SK-N-SH treated with all-trans-retinoic acid at 6 μM for 48 hours (cell line): ENCODE data around the gene SHOC2.

Experiments used
- ATAC-seq: fragments of 200-7000 bp; cut with Tn5 transposase; 3 replicates; pipeline ENCODE4 v1.9.1; 2020; ENCODE audit warnings: mild to moderate bottlenecking, moderate library complexity
- ARNTL ChIP-seq: fragments of 450-650 bp; formaldehyde crosslinking; IDR thresholded peaks from 2 replicates; pipeline ENCODE4 v1.5.0; 2020; ENCODE audit warnings: low read depth, mild to moderate bottlenecking, moderate library complexity, borderline replicate concordance
- BACH2 ChIP-seq: fragments of 250-450 bp; sonication (Bioruptor Pico); IDR thresholded peaks from 2 replicates; pipeline ENCODE4 v1.9.0; 2021; ENCODE audit warnings: mild to moderate bottlenecking, borderline replicate concordance
- CREB5 ChIP-seq: fragments of 250-450 bp; sonication (Bioruptor Pico); IDR thresholded peaks from 2 replicates; pipeline ENCODE4 v1.5.1; 2020; ENCODE audit warnings: low read depth, mild to moderate bottlenecking, moderate library complexity
- CSDC2 ChIP-seq: fragments of 250-450 bp; sonication (Bioruptor Pico); IDR thresholded peaks from 2 replicates; pipeline ENCODE4 v1.5.0; 2020; ENCODE audit warnings: mild to moderate bottlenecking, moderate library complexity
- GLIS3 ChIP-seq: fragments of 250-450 bp; sonication (Bioruptor Pico); IDR thresholded peaks from 2 replicates; pipeline ENCODE4 v1.5.0; 2020; ENCODE audit warnings: mild to moderate bottlenecking, moderate library complexity
- ISL1 ChIP-seq: fragments of 250-450 bp; sonication (Bioruptor Pico); IDR thresholded peaks from 2 replicates; pipeline ENCODE4 v2.1.2; 2022; ENCODE audit warnings: mild to moderate bottlenecking, moderate library complexity
- OSR1 ChIP-seq: fragments of 250-450 bp; sonication (Bioruptor Pico); IDR thresholded peaks from 2 replicates; pipeline ENCODE4 v1.8.0; 2022; ENCODE audit warnings: moderate library complexity, mild to moderate bottlenecking, inconsistent platforms
- PATZ1 ChIP-seq: fragments of 250-450 bp; sonication (Bioruptor Pico); IDR thresholded peaks from 2 replicates; pipeline ENCODE4 v1.8.0; 2020; ENCODE audit warnings: mild to moderate bottlenecking, moderate library complexity, borderline replicate concordance
- PPARA ChIP-seq: fragments of 250-450 bp; sonication (Bioruptor Pico); IDR thresholded peaks from 2 replicates; pipeline ENCODE4 v1.5.0; 2020; ENCODE audit warnings: mild to moderate bottlenecking, borderline replicate concordance
- TCF4 ChIP-seq: fragments of 250-450 bp; sonication (Bioruptor Pico); IDR thresholded peaks from 2 replicates; pipeline ENCODE4 v1.8.0; 2021; ENCODE audit warnings: mild to moderate bottlenecking, moderate library complexity, borderline replicate concordance
- TOX ChIP-seq: fragments of 250-450 bp; sonication (Bioruptor Pico); IDR thresholded peaks from 2 replicates; pipeline ENCODE4 v1.8.0; 2021; ENCODE audit warnings: mild to moderate bottlenecking, moderate library complexity, borderline replicate concordance
- ZC3H10 ChIP-seq: fragments of 250-450 bp; sonication (Bioruptor Pico); IDR thresholded peaks from 2 replicates; pipeline ENCODE4 v1.5.1; 2021; ENCODE audit warnings: mild to moderate bottlenecking, moderate library complexity
- ZNF565 ChIP-seq: fragments of 450-650 bp; formaldehyde crosslinking; conservative IDR thresholded peaks from 2 replicates; pipeline ENCODE4 v1.5.0; 2020; ENCODE audit warnings: low read depth, mild to moderate bottlenecking, moderate library complexity
- ZNF8 ChIP-seq: fragments of 450-650 bp; formaldehyde crosslinking; IDR thresholded peaks from 2 replicates; pipeline ENCODE4 v1.5.0; 2020; ENCODE audit warnings: mild to moderate bottlenecking, moderate library complexity

Gene SHOC2

GRCh38 chr10:111057006-111057405 lies 137.6 kb downstream of the SHOC2 start:
- no peak for ATAC-seq
- TF ChIP-seq BACH2 (CRISPR knock-in tag) (no peak), CREB5 (CRISPR knock-in tag) (no peak), TOX (no peak), GLIS3 (CRISPR knock-in tag) (no peak), ARNTL (CRISPR knock-in tag) (no peak), ZC3H10 (no peak), ISL1 (CRISPR knock-in tag) (no peak), ZNF8 (CRISPR knock-in tag) (no peak), ZNF565 (CRISPR knock-in tag) (no peak), PATZ1 (CRISPR knock-in tag) (no peak), TCF4 (CRISPR knock-in tag) (no peak), OSR1 (CRISPR knock-in tag) (no peak), PPARA (no peak), CSDC2 (CRISPR knock-in tag) (no peak)
